GM10266 (cell line): ENCODE data around the gene MEPCE.
"Not testable (repeated sequence)": the region's sequence is repeated elsewhere in the genome, so short reads cannot be mapped to it uniquely, and the experiment has no call there.

Source experiments
- DNase-seq: peaks from one replicate; pipeline ENCODE4 v3.0.0; 2012; ENCODE audit errors: extremely low spot score
- TF ChIP-seq, protein P1 (sequence below): IDR thresholded peaks from 2 replicates; pipeline ENCODE4 v1.5.1; 2012; ENCODE audit warnings: mild to moderate bottlenecking, low read depth; ENCODE audit not compliant: control insufficient read depth, insufficient read depth; ENCODE audit errors: missing control alignments

The MEPCE gene

DNA sequence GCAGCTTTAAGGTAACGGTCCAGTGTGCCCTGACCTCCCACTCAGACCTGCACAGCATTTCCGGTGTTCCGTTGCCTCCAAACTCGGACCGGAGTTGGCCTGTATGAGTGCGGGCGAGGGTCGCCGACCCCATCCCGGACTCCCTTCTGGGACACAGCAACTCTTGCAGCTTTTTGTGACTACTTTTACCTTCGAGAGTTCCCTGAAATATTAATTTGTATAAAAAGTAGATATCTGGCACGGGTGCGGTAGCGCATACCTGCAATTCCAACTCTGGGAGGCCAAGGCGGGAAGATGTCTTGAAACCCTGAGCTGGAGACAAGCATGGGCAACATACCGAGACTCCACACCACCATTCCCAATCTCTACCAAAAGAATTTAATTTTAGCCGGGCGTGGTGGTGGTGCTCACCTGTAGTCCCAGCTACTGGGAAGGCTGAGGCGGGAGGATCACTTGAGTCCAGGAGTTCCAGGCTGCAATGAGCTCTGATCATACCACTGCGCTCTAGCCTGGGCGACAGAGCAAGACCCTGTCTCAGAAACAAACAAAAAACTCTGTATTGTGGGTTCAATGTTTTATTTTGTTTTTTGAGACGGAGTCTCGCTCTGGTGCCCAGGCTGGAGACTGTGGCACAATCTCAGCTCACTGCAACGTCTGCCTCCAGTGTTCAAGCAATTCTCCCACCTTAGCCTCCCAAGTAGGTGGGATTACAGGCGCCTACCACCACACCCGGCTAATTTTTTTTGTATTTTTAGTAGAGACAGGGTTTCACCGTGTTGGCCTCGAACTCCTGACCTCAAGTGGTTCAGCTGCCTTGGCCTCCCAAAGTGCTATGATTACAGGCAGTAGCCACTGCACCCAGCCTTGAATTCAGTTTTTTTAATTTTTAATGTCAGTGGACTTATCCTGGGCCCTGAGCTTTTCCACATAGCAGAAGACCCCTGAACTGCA is 7.8 kb downstream of the MEPCE start:
- no peak for DNase-seq
- TF ChIP-seq, protein P1, sequence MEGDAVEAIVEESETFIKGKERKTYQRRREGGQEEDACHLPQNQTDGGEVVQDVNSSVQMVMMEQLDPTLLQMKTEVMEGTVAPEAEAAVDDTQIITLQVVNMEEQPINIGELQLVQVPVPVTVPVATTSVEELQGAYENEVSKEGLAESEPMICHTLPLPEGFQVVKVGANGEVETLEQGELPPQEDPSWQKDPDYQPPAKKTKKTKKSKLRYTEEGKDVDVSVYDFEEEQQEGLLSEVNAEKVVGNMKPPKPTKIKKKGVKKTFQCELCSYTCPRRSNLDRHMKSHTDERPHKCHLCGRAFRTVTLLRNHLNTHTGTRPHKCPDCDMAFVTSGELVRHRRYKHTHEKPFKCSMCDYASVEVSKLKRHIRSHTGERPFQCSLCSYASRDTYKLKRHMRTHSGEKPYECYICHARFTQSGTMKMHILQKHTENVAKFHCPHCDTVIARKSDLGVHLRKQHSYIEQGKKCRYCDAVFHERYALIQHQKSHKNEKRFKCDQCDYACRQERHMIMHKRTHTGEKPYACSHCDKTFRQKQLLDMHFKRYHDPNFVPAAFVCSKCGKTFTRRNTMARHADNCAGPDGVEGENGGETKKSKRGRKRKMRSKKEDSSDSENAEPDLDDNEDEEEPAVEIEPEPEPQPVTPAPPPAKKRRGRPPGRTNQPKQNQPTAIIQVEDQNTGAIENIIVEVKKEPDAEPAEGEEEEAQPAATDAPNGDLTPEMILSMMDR, result no peak

GRCh38 chr7:100438172-100438571 is 8.5 kb downstream of the MEPCE start:
- DNase-seq, result no peak
- TF ChIP-seq, protein P1, result no peak

DNA sequence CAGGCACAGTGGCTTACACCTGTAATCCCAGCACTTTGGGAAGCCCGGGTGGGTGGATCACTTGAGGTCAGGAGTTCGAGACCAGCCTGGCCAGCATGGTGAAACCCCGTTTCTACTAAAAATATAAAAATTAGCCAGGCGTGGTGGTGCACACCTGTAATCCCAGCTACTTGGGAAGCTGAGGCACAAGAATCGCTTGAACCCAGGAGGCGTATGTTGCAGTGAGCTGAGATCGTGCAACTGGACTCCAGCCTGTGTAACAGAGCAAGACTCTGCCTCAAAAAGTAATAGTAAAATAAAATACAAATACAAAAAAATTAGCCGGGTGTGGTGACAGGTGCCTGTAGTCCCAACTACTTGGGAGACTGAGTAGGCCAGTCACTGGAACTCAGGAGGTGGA is 9.1 kb downstream of the MEPCE start:
- DNase-seq, result not testable (repeated sequence)

DNA sequence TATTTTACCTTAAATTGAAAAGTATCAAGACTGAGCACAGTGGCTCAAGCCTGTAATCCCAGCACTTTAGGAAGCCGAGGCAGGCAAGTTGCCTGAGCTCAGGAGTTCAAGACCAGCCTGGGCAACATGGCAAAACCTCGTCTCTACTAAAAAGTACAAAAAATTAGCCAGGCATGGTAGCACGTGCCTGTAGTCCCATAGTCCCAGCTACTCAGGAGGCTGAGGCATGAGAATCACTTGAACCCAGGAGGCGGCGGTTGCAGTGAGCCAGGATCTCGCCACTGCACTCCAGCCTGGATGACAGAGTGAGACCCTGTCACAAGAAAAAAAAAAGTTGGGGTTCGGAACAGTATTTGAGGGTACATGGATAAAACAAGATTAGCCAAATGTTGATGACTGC is 9.6 kb downstream of the MEPCE start:
- not testable (repeated sequence) for DNase-seq

DNA sequence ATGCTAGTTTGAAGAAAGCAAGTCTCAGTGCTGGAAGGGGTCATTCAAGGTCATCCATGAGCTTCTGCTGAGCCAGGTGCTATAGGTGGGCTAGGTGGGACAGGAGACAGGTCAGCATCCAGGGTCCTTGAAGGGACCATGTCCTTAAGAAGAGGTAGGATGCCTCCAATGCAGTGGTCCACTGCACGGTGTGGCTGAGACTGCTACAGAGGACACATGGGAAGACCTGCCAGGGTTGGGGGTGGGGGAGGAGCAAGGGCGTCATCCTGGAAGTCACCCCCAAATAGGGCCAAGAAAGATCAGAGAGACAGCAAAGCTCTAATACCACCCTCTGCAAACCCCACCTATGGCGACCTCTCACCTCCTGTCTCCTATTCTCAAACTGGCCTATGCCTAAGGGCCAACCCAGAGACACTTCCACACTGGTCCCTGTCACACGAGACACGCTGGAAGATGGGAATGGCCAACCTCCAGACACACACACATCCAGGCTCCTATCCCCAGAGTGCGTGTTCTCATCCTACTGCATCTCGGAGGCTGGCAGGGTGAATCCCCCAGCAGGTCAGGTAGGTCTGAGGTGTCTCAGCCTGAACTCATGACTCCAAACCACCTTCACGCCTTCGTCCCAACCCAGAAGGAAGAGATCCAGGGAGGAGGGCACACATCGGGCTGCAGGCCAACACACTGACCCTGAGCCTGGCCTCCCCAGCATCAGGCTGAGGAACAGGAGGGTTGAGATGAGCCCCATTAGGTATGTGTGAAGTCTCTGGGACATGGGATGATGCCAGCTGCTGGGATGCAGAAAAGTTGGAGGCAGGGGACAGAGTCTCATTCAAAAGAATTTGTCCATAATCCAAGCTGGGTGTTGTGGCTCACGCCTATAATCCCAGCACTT is 12.3 kb downstream of the MEPCE start:
- TF ChIP-seq, protein P1, result no peak
- DNase-seq, result no peak

DNA sequence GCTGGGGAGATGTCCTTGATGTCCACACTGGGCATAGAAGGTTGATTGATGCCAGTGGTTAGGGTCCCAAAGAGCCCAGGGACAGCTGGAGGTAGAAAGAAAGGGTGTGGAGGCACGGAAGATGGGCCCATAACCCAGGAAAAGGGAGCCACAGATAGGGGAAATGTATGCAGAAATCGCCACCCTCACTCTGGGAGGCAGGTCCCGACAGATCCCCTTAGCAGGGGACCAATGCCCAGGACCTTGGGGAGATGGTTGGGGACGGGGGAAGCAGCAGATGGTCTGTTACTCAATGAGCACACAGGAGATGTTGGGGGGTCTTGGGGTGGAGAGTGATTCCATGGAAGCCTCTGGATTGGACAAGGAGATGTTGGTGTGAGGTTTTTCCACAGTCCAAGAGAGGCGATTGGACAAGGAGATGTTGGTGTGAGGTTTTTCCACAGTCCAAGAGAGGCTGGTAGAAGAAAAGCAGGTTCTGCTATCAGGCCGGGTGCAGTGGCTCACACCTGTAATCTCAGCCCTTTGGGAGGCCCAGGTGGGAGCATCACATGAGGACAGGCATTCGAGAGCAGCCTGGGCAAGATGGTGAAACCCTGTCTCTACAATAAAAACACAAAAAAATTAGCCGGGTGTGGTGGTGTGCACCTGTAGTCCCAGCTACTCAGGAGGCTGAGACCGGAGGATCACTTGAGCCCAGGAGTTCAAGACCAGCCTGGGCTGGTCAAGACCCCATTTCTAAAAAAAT is 13.6 kb downstream of the MEPCE start:
- DNase-seq, result no peak
- TF ChIP-seq, protein P1, result no peak

DNA sequence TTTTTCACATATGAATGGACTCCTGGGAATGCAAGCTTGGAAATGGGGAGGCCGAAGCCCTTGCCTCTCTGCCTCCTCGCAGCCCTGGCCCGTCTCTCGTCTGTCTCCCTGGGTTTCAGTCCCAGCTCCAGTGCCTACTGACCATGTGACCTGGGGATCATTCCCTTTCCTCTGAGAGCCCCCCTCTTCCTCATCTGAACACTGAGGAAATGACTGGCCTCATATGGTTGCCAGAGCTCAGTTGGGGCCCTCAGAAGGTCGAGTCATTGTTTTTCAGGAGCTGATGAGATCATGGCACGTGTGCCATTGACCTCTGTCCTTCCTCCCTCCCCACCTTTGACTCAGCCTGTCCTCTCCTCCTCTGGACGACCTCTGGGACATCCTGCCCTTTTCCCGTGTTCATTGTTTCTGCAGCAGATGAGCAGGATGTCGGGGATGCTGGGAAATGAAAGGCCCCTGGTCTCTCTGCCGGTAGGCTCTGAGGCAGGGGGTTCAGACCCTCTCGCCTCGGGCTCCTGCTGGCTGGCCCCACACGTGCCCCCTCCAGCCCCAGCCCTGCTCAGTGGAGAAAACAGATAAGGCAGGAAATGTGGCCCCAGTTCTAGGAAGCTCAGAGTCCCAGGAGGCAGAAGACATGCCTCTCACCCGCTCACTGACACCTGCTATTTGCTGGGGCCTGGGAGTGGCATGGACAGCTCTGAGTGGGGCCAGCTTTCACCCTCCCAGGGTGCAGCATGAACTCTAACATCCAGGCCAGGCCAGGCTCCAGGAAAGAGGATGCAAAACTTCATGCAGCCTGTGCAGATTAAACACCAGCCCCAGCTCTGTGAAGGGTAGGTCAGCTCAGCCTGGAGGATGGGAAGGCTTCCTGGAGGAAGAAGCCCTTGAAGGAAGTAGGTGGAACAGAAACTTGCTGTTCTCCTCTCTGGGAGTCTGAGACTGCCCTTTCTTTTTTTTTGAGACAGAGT is 15.0 kb downstream of the MEPCE start:
- DNase-seq, result peak; percentile 5
- TF ChIP-seq, protein P1, result no peak
